HepG2 (cell line): Measurements from ENCODE around the gene TMCC1. TPM values are rescaled to one million over a fixed set of nuclear protein-coding genes. Genes with fewer than 3 reads are reported as not detected.

Experiments used
- ATAC-seq: fragments of 200-7000 bp; cut with Tn5 transposase; 3 replicates; pipeline ENCODE4 v1.9.1; 2020; ENCODE audit warnings: mild to moderate bottlenecking, moderate library complexity
- BruUV-seq: library from RNA; stranded (reverse); fragments of 400-500 nt; replicated peaks from 2 replicates; lab custom pipeline; 2021; lab: Mats Ljungman, UMichigan
- CTCF ChIA-PET: fragments of 300-600 bp; formaldehyde crosslinking; extraction: SDS; loops from one replicate; lab custom pipeline; 2021; ENCODE audit warnings: low total read pairs, inconsistent platforms, low intra/inter-chr PET ratio; lab: Yijun Ruan, JAX
- POLR2A ChIA-PET: fragments of 350-600 bp; sonication (Branson Sonifier 250); formaldehyde crosslinking; loops from one replicate; lab custom pipeline; 2020; ENCODE audit warnings: antibody characterized with exemption, inconsistent platforms; lab: Yijun Ruan, JAX
- DNase-seq: peaks from one replicate; pipeline ENCODE4 v3.0.0-alpha.2; 2015; ENCODE audit warnings: low spot score
- FAIRE-seq: peaks from 3 replicates; lab custom pipeline; 2011; peaks lifted over from hg19 to GRCh38; lab: Jason Lieb, UNC
- H2AFZ ChIP-seq: one replicate; pipeline ENCODE4 v1.6.1; 2011; ENCODE audit warnings: low read length, inconsistent platforms
- H3K27ac ChIP-seq: fragments of 300-600 bp; 3 replicates; pipeline ENCODE4 v1.8.0; 2011; ENCODE audit warnings: mixed run types, mild to moderate bottlenecking, mixed read lengths, low read length, inconsistent platforms; ENCODE audit not compliant: insufficient read depth; ENCODE audit errors: extremely low read length
- H3K27me3 ChIP-seq, 2 experiments: fragments of 200-600 bp in 1 of 2; 2 replicates in 1 of 2; 3 replicates in 1 of 2; pipeline versions ENCODE4 v1.6.0 to v1.8.0; 2011; ENCODE audit warnings: low read length in 2 of 2, mild to moderate bottlenecking in 2 of 2, moderate library complexity in 2 of 2, inconsistent platforms in 1 of 2; ENCODE audit not compliant: insufficient read depth in 2 of 2, control insufficient read depth in 1 of 2
- H3K36me3 ChIP-seq, 2 experiments: fragments of 200-600 bp in 1 of 2; replicated peaks in 1 of 2; 2 replicates in 1 of 2; 3 replicates in 1 of 2; pipeline versions ENCODE4 v1.5.1 to v1.8.0; 2011; ENCODE audit warnings: low read length in 2 of 2, inconsistent platforms in 1 of 2; ENCODE audit not compliant: insufficient read depth in 2 of 2, control insufficient read depth in 1 of 2
- H3K4me1 ChIP-seq: 2 replicates; pipeline ENCODE4 v1.5.1; 2012; ENCODE audit warnings: low read length, inconsistent platforms; ENCODE audit not compliant: insufficient read depth
- H3K4me2 ChIP-seq: 2 replicates; pipeline ENCODE4 v1.6.0; 2011; ENCODE audit warnings: low read depth, low read length, inconsistent platforms
- H3K4me3 ChIP-seq, 3 experiments: fragments of 200-600 bp in 1 of 3; sonication (generic), shearing (Covaris generic) in 1 of 3; replicated peaks in 1 of 3; 2 replicates each; pipeline ENCODE4 v1.5.1; 2011 to 2016; ENCODE audit warnings: low read length in 3 of 3, inconsistent platforms in 2 of 3, low read depth in 2 of 3, mild to moderate bottlenecking in 2 of 3, control low read depth in 1 of 3, mixed read lengths in 1 of 3; ENCODE audit not compliant: insufficient read depth in 1 of 3
- H3K79me2 ChIP-seq: one replicate; pipeline ENCODE4 v1.6.1; 2011; ENCODE audit warnings: low read length, inconsistent platforms; ENCODE audit not compliant: insufficient read depth
- H3K9ac ChIP-seq: 2 replicates; pipeline ENCODE4 v1.6.0; 2011; ENCODE audit warnings: mild to moderate bottlenecking, low read depth, low read length, inconsistent platforms; ENCODE audit not compliant: insufficient read depth
- H3K9me3 ChIP-seq: 2 replicates; pipeline ENCODE4 v1.5.1; 2012; ENCODE audit warnings: mild to moderate bottlenecking, low read length
- H4K20me1 ChIP-seq: 2 replicates; pipeline ENCODE4 v1.6.0; 2011; ENCODE audit warnings: inconsistent platforms, mild to moderate bottlenecking, low read length, moderate library complexity; ENCODE audit not compliant: insufficient read depth
- ATRX ChIP-seq: sonication (generic); formaldehyde crosslinking; IDR thresholded peaks from 2 replicates; pipeline ENCODE4 v1.4.0; 2020; ENCODE audit warnings: missing genetic modification reagents, borderline replicate concordance
- ZBTB3 ChIP-seq: sonication (generic); formaldehyde crosslinking; IDR thresholded peaks from 2 replicates; pipeline ENCODE4 v1.4.0; 2020; ENCODE audit warnings: low read depth, mild to moderate bottlenecking, moderate library complexity, missing genetic modification reagents, borderline replicate concordance
- ZNF205 ChIP-seq: IDR thresholded peaks from 2 replicates; pipeline ENCODE4 v1.6.1; 2018; ENCODE audit warnings: missing biosample characterization, missing genetic modification reagents
- ZNF274 ChIP-seq: sonication (generic); formaldehyde crosslinking; IDR thresholded peaks from 2 replicates; pipeline ENCODE4 v1.5.1; 2020; ENCODE audit warnings: mild to moderate bottlenecking, missing genetic modification reagents
- ZNF670 ChIP-seq: sonication (generic); formaldehyde crosslinking; IDR thresholded peaks from 2 replicates; pipeline ENCODE4 v1.8.0; 2022; ENCODE audit warnings: mild to moderate bottlenecking, missing genetic modification reagents, borderline replicate concordance
- ZNF768 ChIP-seq: sonication (generic); formaldehyde crosslinking; IDR thresholded peaks from 2 replicates; pipeline ENCODE4 v1.4.0; 2020; ENCODE audit warnings: missing genetic modification reagents
- WGBS: methylation state at CpG from one replicate; pipeline ENCODE4 v1.1.6; 2017; ENCODE audit warnings: low lambda C conversion rate; 5-methylcytosine and 5-hydroxymethylcytosine counted together
- in situ Hi-C: cut with HindIII; loops from 2 replicates; pipeline ENCODE4 v1.10.0; 2017; ENCODE audit warnings: low pct_unique_long_range_greater_than_20kb; ENCODE audit not compliant: extremely low pct_ligation_motif_present
- intact Hi-C: fragments of 100-400 bp; cut with micrococcal nuclease; formaldehyde crosslinking; loops from one replicate; pipeline ENCODE4 v1.10.0; 2022; ENCODE audit not compliant: unreplicated experiment
- polyA plus RNA-seq, 8 experiments: library from polyadenylated mRNA; depleted of rRNA in 3 of 8; stranded (reverse) in 7 of 8; unstranded in 1 of 8; fragments of >200 nt; fragmentation: Illumina TruSeq in 4 of 8; extraction: Trizol in 4 of 8; gene quantifications; 2 replicates each; pipeline versions ENCODE4 v1.2.1 to v1.2.3, GENCODE V29; 2011 to 2016; ENCODE audit warnings: low read depth in 4 of 8, missing spikeins in 1 of 8, mixed read lengths in 1 of 8; ENCODE audit not compliant: insufficient read depth in 1 of 8
- total RNA-seq, 5 experiments: library from RNA; depleted of rRNA; stranded (reverse); fragments of >200 nt; fragmentation: Illumina TruSeq; extraction: Trizol; gene quantifications; 2 replicates each; pipeline ENCODE4 v1.2.3, GENCODE V29; 2016; ENCODE audit warnings: low read depth in 1 of 5

The TMCC1 gene
- total and polyA plus RNA-seq, 2 of the 13 experiments (the other 11 are each of a cell fraction or from before 2014, with no cell fraction given): 12.1 to 264 TPM

- no peak for DNase-seq
- intact Hi-C loops: no loop called here
- BruUV-seq: no TSS peak
- Histone ChIP-seq H3K4me1 (peaks cover 90% of the 10 kb centered on the region), H3K79me2 (peaks cover 83% of the 10 kb centered on the region), H3K27ac (no peak overlapping the region), H2AFZ (no peak overlapping the region), H3K9ac (no peak overlapping the region), H3K36me3 (peaks cover 0 to 5% of the 10 kb centered on the region in 2 experiments; a peak in 2 of 5 replicates), H3K4me3 (no peak overlapping the region)
- FAIRE-seq: no peak
- CTCF ChIA-PET: no interaction called here
- POLR2A ChIA-PET: no interaction called here
- WGBS: 100% methylated on average over 2 of the region's 2 CpGs
- TF ChIP-seq ZNF768 (CRISPR knock-in tag): peak; percentile 87
- no peak for TF ChIP-seq ZNF670 (CRISPR knock-in tag)
- TF ChIP-seq, all 625 proteins: peak for 1
- H3K9me3 ChIP-seq: no peaks in the 10 kb centered on the region
- H3K4me2 ChIP-seq: no peak overlapping the region
- in situ Hi-C loops: no loop called here
- no peak for ATAC-seq
- no peaks in the 10 kb centered on the region; a peak in 1 of 5 replicates for H3K27me3 ChIP-seq
- peaks cover 40% of the 10 kb centered on the region for H4K20me1 ChIP-seq
These were observed 293.2 kb downstream of the TMCC1 start for GRCh38 chr3:129600348-129600747.

GRCh38 chr3:129599607-129600006, 293.9 kb downstream of the TMCC1 start:
- Histone ChIP-seq H3K27ac (no peak overlapping the region), H3K9ac (no peak overlapping the region), H3K27me3 (no peaks in the 10 kb centered on the region; a peak in 1 of 5 replicates), H4K20me1 (peaks cover 36% of the 10 kb centered on the region), H3K4me1 (peaks cover 96% of the 10 kb centered on the region), H3K4me3 (no peak overlapping the region), H3K9me3 (no peaks in the 10 kb centered on the region), H2AFZ (no peak overlapping the region), H3K79me2 (peaks cover 82% of the 10 kb centered on the region), H3K36me3 (peaks cover 0 to 5% of the 10 kb centered on the region in 2 experiments; a peak in 2 of 5 replicates), H3K4me2 (no peak overlapping the region)
- CTCF ChIA-PET: no interaction called here
- FAIRE-seq (no peak), DNase-seq (no peak), ATAC-seq (no peak)
- in situ Hi-C loops (no loop called here), intact Hi-C loops (no loop called here)
- TF ChIP-seq ZNF205 (CRISPR knock-in tag) (no peak), ATRX (CRISPR knock-in tag) (no peak), ZBTB3 (CRISPR knock-in tag) (no peak), ZNF274 (CRISPR knock-in tag) (no peak)
- BruUV-seq: no TSS peak
- WGBS: no CpG with 5 or more reads among the region's 5 CpGs
- POLR2A ChIA-PET: no interaction called here
